Measurements from ENCODE around the gene DUSP16.
"Not testable (repeated sequence)": the region's sequence is repeated elsewhere in the genome, so short reads cannot be mapped to it uniquely, and the experiment has no call there.

DUSP16 gene

DNA sequence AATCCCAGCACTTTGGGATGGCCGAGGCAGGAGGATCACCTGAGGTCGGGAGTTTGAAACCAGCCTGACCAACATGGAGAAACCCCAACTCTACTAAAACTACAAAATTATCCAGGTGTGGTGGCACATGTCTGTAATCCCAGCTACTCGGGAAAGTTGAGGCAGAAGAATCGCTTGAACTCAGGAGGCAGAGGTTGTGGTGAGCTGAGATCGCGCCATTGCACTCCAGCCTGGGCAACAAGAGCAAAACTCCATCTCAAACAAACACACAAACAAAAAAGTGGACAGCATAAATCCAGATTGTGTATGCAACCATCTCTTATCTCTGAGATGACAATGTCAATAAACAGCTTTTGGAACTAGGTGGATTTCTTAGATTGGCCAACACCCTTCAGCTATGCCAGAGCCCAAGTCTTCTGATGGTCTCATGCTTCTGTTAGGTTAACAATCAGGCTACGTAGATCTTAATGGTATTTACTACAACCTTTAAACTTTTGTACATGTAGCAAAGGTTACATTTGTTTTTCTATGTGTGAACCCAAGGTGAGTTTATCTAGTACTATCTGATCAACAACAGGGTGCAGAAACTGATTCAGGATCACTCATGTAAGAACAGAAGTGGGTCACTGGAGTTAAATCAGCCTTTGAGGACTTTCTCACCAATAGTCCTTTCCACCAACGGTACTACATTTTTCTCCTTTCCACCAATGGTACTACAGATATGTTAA lies 73.7 kb downstream of the DUSP16 start:
- no peak for DNase-seq

DNA sequence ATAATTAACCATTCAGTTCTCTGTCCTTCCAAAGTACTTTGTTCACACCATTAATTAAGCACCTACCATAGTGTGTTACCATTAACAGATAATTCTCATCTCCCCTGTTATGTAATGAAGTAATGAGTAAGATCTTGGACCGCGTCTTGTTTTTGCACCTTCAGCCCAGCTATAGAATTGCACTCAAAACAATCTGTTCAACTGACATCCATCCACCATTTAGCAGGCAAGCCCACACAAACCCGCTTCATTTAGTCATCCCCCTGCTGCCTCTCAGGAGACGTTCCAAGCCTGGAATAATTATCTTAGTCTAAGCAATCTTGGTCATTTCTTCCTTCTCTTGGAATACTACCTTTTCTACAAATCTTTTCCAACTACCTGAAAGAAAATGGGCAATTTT lies 74.4 kb downstream of the DUSP16 start:
- no peak for DNase-seq

DNA sequence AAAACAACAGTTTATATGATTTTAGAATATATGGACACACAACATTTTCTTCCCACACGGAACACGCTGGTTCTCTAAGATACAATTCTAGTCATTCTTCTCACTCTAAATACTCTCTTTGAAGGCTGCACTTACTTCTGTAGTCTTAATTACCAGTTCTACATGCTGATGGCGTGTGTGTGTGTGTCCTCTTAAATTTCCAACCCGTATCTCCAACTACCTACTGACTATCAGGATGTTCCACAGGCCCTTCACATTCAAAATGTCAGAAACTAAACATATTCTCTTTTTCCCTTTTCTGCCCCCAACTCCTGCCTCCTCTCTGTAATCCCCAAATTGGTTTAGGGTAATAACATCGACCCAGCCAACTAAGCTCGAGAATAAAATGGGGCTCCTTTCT lies 75.2 kb downstream of the DUSP16 start:
- no peak for DNase-seq

- no peak for DNase-seq
Observed at GRCh38 chr12:12486661-12487240, 75.9 kb downstream of the DUSP16 start.

DNA sequence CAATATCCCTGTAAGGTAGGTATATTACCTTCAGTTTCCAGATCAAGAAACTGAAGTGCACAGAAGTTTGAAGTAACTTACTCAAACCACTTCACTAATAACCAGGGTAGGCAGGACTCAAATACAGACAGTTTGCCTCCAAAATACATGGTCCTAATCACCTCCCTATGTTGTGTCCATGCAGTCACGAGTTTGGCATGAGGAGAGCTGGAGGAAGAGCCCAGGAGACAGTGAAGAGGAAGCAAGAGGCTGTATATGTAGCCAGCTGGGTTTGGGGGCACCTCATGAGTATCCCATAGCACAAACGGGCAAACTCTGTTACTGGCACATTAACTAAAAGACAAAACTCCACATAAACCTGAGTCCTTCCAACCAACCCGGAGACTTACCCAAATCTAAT lies 79.2 kb downstream of the DUSP16 start:
- DNase-seq, result no peak

DNA sequence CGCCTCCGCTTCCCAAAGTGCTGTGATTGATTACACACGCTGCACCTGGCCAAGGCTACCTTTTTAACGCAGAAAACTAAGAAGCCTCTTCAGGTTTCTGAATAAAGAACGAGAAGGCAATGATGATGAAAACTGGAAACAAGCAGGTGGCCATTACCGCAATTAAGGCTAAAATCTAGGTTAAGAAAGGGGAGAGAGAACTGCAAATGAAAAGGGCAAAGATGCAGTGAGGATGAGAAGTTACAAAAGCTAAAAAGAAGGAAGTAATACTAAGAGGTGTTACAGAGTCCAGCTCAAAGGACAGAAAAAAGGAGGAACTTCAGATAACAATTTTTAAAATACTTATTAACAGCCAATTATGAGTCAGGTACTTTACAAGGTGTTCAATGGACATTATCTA lies 79.7 kb downstream of the DUSP16 start:
- DNase-seq, result no peak

DNA sequence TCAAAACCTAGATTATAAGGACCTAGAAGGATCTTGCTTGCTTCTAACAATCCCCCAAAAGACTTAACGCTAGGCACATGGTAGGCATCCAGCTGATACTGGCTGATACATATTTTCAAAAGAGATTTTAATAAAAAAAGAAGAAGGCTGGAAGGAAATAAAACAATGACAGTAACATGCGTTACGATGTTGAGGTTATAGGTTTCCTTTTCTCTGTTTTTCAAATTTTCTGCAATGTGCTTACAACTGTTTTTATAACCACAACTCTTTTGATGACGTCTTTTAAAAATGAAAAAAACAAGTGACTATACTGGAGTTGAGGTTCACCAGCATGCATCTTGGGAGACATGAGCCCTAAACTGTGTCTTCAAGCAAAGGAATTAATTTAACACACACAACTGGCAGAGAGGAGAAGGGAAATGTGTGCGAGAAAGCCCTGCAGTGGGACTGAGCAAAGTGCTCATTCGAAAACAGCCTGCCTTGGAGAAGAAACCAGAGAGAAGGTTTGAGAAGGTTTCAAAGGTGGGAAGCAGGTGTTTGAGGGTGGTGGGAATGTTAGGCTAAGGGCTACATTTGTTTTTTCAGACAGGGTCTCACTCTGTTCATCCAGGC lies 80.4 kb downstream of the DUSP16 start:
- no peak for DNase-seq

GRCh38 chr12:12481631-12482030 lies 81.0 kb downstream of the DUSP16 start:
- DNase-seq, result peak; percentile 49

- no peak for DNase-seq
Observed at GRCh38 chr12:12480074-12480473, 82.6 kb downstream of the DUSP16 start.

DNA sequence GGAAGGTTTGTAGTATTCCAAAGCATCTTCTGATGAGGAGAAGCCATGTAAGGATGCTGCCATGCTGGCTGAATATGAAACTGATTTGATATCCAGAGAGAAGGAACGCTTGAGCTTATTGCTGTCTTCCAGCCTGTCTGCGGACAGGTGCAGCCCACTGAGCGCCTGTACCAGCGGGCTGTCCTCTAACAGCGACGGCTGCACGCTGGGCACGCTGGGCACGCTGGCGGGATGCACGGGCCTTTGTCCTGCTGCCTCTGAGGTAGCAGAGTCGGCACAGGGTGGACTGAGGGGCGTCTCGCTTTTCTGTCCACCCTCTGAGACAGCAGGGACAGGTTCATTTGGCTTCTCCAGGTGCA lies 85.2 kb downstream of the DUSP16 start:
- no peak for DNase-seq

GRCh38 chr12:12476857-12477531 lies 85.7 kb downstream of the DUSP16 start:
- DNase-seq, result no peak

- no peak for DNase-seq
Observed at GRCh38 chr12:12474931-12475795, 87.5 kb downstream of the DUSP16 start.

- no peak for DNase-seq
Observed at GRCh38 chr12:12474471-12474928, 88.2 kb downstream of the DUSP16 start.

- DNase-seq, result no peak
Observed at GRCh38 chr12:12473223-12473622, 89.4 kb downstream of the DUSP16 start.

DNA sequence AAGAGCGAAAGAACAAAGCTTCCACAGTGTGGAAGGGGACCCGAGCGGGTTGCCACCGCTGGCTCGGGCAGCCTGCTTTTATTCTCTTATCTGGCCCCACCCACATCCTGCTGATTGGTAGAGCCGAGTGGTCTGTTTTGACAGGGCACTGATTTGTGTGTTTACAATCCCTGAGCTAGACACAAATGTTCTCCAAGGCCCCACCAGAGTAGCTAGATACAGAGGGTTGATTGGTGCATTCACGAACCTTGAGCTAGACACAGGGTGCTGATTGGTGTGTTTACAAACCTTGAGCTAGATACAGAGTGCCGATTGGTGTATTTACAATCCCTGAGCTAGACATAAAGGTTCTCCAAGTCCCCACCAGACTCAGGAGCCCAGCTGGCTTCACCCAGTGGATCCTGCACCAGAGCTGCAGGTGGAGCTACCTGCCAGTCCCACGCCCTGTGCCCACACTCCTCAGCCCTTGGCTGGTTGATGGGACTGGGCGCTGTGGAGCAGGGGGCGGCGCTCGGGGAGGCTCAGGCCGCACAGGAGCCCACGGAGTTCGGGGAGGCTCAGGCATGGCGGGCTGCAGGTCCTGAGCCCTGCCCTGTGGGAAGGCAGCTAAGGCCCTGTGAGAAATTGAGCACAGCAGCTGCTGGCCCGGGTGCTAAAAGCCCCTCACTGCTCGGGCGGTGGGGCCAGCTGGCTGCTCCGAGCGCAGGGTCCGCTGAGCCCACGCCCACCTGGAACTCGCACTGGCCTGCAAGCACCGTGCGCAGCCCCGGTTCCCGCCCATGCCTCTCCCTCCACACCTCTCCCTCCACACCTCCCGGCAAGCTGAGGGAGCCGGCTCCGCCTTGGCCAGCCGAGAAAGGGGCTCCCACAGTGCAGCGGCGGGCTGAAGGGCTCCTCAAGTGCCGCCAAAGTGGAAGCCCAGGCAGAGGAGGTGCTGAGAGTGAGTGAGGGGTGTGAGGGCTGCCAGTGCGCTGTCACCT lies 90.4 kb downstream of the DUSP16 start:
- DNase-seq, result not testable (repeated sequence)

GRCh38 chr12:12470751-12471306 lies 91.8 kb downstream of the DUSP16 start:
- no peak for DNase-seq

DNA sequence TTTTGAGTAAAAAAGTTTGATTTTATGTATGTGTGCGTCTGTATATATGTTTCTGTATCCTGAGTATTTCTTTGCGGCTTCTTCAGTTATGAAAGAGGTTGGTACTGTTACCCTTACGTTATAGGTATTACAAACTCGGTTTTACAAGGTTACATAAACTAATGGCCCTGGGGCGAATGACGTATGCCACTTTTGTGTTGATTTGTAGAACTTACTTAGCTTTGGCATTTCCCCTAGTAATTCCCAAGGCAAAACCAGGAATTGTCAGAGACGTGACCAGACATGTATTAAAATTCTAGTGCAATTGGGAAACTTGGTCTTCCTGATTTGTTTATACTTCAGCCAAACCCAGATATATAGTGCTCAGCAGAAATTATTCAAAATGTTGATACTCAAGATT lies 93.3 kb downstream of the DUSP16 start:
- no peak for DNase-seq

DNA sequence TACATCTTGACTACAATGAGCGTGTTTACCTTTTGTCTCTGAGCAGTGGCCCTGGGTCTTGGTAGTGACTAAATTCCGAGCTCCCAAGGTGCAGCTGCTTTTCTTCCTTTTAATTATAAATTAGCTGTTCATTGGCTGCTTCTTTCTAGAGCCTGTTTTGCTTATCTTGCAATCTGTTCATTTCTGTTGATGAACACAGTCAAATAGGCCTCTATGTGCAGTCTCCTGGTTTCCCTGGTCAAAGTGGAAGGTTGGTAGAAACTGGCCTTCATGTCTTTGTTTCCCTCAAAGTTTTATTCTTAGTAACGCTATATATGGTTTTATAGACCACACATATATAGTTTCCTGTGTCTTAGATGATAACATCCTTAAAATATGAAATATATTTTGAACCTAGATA lies 94.1 kb downstream of the DUSP16 start:
- DNase-seq, result no peak

GRCh38 chr12:12467688-12468261 lies 94.9 kb downstream of the DUSP16 start:
- DNase-seq, result no peak

GRCh38 chr12:12467264-12467663 lies 95.4 kb downstream of the DUSP16 start:
- no peak for DNase-seq

DNA sequence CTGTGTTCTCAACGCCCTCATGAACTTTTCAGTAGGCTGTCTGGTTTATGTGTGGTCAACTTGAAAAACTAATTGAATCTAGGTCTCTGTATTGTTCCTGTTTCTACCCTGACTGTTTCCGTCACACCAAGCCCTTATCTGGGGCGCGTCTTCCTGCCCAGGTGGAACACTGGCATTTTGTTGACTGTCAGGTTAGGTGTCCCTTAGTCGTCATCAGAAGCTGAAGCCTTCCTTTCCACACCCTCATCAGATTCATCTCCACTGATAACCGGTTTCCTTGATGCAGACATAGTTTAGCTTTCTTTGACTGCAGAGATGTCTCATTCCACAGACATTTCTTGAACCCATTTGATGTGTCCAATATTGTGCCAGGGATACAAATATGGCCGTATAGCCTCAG lies 96.5 kb downstream of the DUSP16 start:
- no peak for DNase-seq

Data from GDM1 (cell line).